Keratinocyte (primary cell): ENCODE measurements around the gene USP35. TPM values are rescaled to one million over a fixed set of nuclear protein-coding genes. Genes with fewer than 3 reads are reported as not detected.

ENCODE experiments used
- DNase-seq: peaks from one replicate; pipeline ENCODE4 v3.0.0-alpha.2; 2011; ENCODE audit warnings: low read depth, missing footprints, low spot score
- FAIRE-seq: peaks from 2 replicates; lab custom pipeline; 2011; peaks lifted over from hg19 to GRCh38; lab: Jason Lieb, UNC
- H2AFZ ChIP-seq: 2 replicates; pipeline ENCODE4 v1.6.0; 2012; ENCODE audit warnings: low read length, control low read depth, inconsistent platforms; ENCODE audit not compliant: control insufficient read depth
- H3K27ac ChIP-seq: 2 replicates; pipeline ENCODE4 v1.5.1; 2011; ENCODE audit warnings: low read length; ENCODE audit not compliant: control insufficient read depth, insufficient read depth
- H3K27me3 ChIP-seq: 3 replicates; pipeline ENCODE4 v1.6.0; 2011; ENCODE audit warnings: low read length; ENCODE audit not compliant: control insufficient read depth, insufficient read depth; ENCODE audit errors: extremely low read depth
- H3K36me3 ChIP-seq, 2 experiments: 2 replicates in 1 of 2; 3 replicates in 1 of 2; pipeline ENCODE4 v1.5.1; 2011; ENCODE audit warnings: low read length in 2 of 2, mild to moderate bottlenecking in 1 of 2; ENCODE audit not compliant: control insufficient read depth in 2 of 2, insufficient read depth in 2 of 2; ENCODE audit errors: extremely low read depth in 1 of 2
- H3K4me1 ChIP-seq: 3 replicates; pipeline ENCODE4 v1.5.1; 2011; ENCODE audit warnings: low read length; ENCODE audit not compliant: control insufficient read depth, insufficient read depth; ENCODE audit errors: extremely low read depth
- H3K4me2 ChIP-seq: 3 replicates; pipeline ENCODE4 v1.6.0; 2011; ENCODE audit warnings: low read depth, low read length; ENCODE audit not compliant: control insufficient read depth, insufficient read depth; ENCODE audit errors: extremely low read depth
- H3K4me3 ChIP-seq, 3 experiments: fragments of 200-600 bp in 1 of 3; sonication (generic) in 1 of 3; 2 replicates in 2 of 3; 3 replicates in 1 of 3; pipeline ENCODE4 v1.5.1; 2011 to 2016; ENCODE audit warnings: low read length in 3 of 3, mild to moderate bottlenecking in 3 of 3, control low read depth in 2 of 3, inconsistent platforms in 1 of 3, low read depth in 1 of 3, mixed read lengths in 1 of 3, mixed run types in 1 of 3, moderate library complexity in 1 of 3; ENCODE audit not compliant: control insufficient read depth in 2 of 3, insufficient read depth in 2 of 3; ENCODE audit errors: extremely low read depth in 1 of 3
- H3K79me2 ChIP-seq: 2 replicates; pipeline ENCODE4 v1.6.0; 2012; ENCODE audit warnings: low read length; ENCODE audit not compliant: control insufficient read depth, insufficient read depth
- H3K9ac ChIP-seq: 3 replicates; pipeline ENCODE4 v1.6.0; 2011; ENCODE audit warnings: low read length; ENCODE audit not compliant: control insufficient read depth, insufficient read depth; ENCODE audit errors: extremely low read depth
- H3K9me1 ChIP-seq: 3 replicates; pipeline ENCODE4 v1.6.0; 2011; ENCODE audit warnings: low read length; ENCODE audit not compliant: control insufficient read depth, insufficient read depth; ENCODE audit errors: extremely low read depth
- H3K9me3 ChIP-seq: 2 replicates; pipeline ENCODE4 v1.5.1; 2012; ENCODE audit warnings: low read depth, low read length; ENCODE audit not compliant: control insufficient read depth
- H4K20me1 ChIP-seq: 3 replicates; pipeline ENCODE4 v1.6.0; 2011; ENCODE audit warnings: low read length; ENCODE audit not compliant: control insufficient read depth, insufficient read depth; ENCODE audit errors: extremely low read depth
- CTCF ChIP-seq, 3 experiments: IDR thresholded peaks in 1 of 3; conservative IDR thresholded peaks in 1 of 3; optimal IDR thresholded peaks in 1 of 3; 2 replicates in 2 of 3; 3 replicates in 1 of 3; pipeline versions ENCODE3 to v1.5.1; 2011; ENCODE audit warnings: low read length in 3 of 3, mild to moderate bottlenecking in 3 of 3, moderate library complexity in 2 of 3, control low read depth in 1 of 3, inconsistent platforms in 1 of 3; ENCODE audit not compliant: insufficient read depth in 2 of 3; ENCODE audit errors: extremely low read depth in 1 of 3
- EZH2 ChIP-seq: IDR thresholded peaks from one replicate; pipeline ENCODE4 v1.6.1; 2012; ENCODE audit warnings: inconsistent platforms, mild to moderate bottlenecking, low read length, moderate library complexity
- dilution Hi-C: fragments of 300-500 bp; cut with MboI; formaldehyde crosslinking; loops from one replicate; pipeline ENCODE4 v1.7.0; 2020; ENCODE audit warnings: low sequenced_read_pairs; ENCODE audit not compliant: extremely low pct_ligation_motif_present
- polyA plus RNA-seq, 5 experiments: library from polyadenylated mRNA; depleted of rRNA in 3 of 5; stranded (reverse) in 3 of 5; stranded (forward) in 1 of 5; unstranded in 1 of 5; fragments of >200 nt; gene quantifications; 1 replicate in 1 of 5; 2 replicates in 3 of 5; 3 replicates in 1 of 5; pipeline versions ENCODE4 v1.2.1 to v1.2.3, GENCODE V29; 2011 to 2012; ENCODE audit warnings: missing spikeins in 2 of 5, low read depth in 1 of 5, low replicate concordance in 1 of 5

USP35 gene
- polyA plus RNA-seq, 1 donor (not counting 4 experiments of a cell fraction or from before 2014, with no cell fraction given) = 5.0 TPM

GRCh38 chr11:78199015-78199652 lies 10.4 kb downstream of the USP35 start:
- TF ChIP-seq EZH2 = no peak
- TF ChIP-seq CTCF (optimal IDR thresholded peaks at IDR 0.05 in 1 of 3, IDR thresholded peaks at IDR 0.05 in 1 of 3, conservative IDR thresholded peaks at IDR 0.05 in 1 of 3; ENCODE audit: extremely low read depth in 1 of 3, insufficient read depth in 2 of 3, low read length in 3 of 3) = no peak
- FAIRE-seq = no peak
- peaks cover 3% of the 10 kb centered on the region for H4K20me1 ChIP-seq
- H3K9ac ChIP-seq = no peak overlapping the region
- H3K9me1 ChIP-seq = no peaks in the 10 kb centered on the region
- H2AFZ ChIP-seq = no peak overlapping the region
- dilution Hi-C loops = no loop called here
- H3K27me3 ChIP-seq = no peaks in the 10 kb centered on the region
- peaks cover 3% of the 10 kb centered on the region for H3K4me1 ChIP-seq
- no peak for DNase-seq
- no peak overlapping the region for H3K4me2 ChIP-seq
- H3K36me3 ChIP-seq = peaks cover 0 to 34% of the 10 kb centered on the region in 2 experiments
- no peak overlapping the region for H3K27ac ChIP-seq
- no peaks in the 10 kb centered on the region for H3K9me3 ChIP-seq
- peaks cover 8% of the 10 kb centered on the region for H3K79me2 ChIP-seq
- no peak overlapping the region for H3K4me3 ChIP-seq

GRCh38 chr11:78199653-78200015 lies 10.9 kb downstream of the USP35 start:
- Histone ChIP-seq H3K9ac (no peak overlapping the region), H3K9me1 (no peaks in the 10 kb centered on the region), H3K9me3 (no peaks in the 10 kb centered on the region), H3K36me3 (peaks cover 0 to 34% of the 10 kb centered on the region in 2 experiments), H3K4me1 (peaks cover 2% of the 10 kb centered on the region), H3K79me2 (peaks cover 8% of the 10 kb centered on the region), H3K27ac (no peak overlapping the region), H3K4me3 (no peak overlapping the region), H3K27me3 (no peaks in the 10 kb centered on the region), H4K20me1 (peaks cover 3% of the 10 kb centered on the region), H2AFZ (no peak overlapping the region), H3K4me2 (no peak overlapping the region)
- FAIRE-seq (no peak), DNase-seq (no peak)
- no peak for TF ChIP-seq EZH2
- dilution Hi-C loops = no loop called here

GRCh38 chr11:78200061-78200460 lies 11.3 kb downstream of the USP35 start:
- Histone ChIP-seq H3K27me3 (no peaks in the 10 kb centered on the region), H3K9me3 (no peaks in the 10 kb centered on the region), H3K4me2 (no peak overlapping the region), H3K4me3 (no peak overlapping the region), H3K4me1 (no peaks in the 10 kb centered on the region), H3K27ac (no peak overlapping the region), H3K79me2 (peaks cover 6% of the 10 kb centered on the region), H3K36me3 (peaks cover 0 to 34% of the 10 kb centered on the region in 2 experiments), H4K20me1 (peaks cover 3% of the 10 kb centered on the region), H2AFZ (no peak overlapping the region), H3K9ac (no peak overlapping the region), H3K9me1 (no peaks in the 10 kb centered on the region)
- TF ChIP-seq CTCF (optimal IDR thresholded peaks at IDR 0.05 in 1 of 3, IDR thresholded peaks at IDR 0.05 in 1 of 3, conservative IDR thresholded peaks at IDR 0.05 in 1 of 3; ENCODE audit: extremely low read depth in 1 of 3, insufficient read depth in 2 of 3, low read length in 3 of 3) (no peak), EZH2 (no peak)
- dilution Hi-C loops = no loop called here
- no peak for DNase-seq
- FAIRE-seq = no peak
